ENCODE results near the gene MUC5AC.
"Not testable (repeated sequence)": the region's sequence is repeated elsewhere in the genome, so short reads cannot be mapped to it uniquely, and the experiment has no call there.

Gene MUC5AC

DNA sequence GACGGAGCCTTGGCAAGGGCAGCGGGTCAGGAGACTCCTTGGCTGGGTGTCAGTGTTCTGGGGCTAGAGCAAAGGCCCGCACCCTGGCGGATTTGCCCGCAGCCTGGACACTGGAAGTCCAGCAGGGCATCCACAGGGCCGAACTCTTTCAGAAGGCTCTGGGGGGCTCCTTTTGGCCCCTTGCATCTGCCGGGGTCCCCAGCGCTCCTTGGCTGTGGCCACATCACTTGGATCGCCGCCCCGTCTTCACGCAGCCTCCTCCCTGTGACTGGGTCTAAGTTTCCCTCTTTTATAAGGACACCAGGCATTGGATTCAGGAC lies 20.0 kb downstream of the MUC5AC start:
- no peak for FAIRE-seq

DNA sequence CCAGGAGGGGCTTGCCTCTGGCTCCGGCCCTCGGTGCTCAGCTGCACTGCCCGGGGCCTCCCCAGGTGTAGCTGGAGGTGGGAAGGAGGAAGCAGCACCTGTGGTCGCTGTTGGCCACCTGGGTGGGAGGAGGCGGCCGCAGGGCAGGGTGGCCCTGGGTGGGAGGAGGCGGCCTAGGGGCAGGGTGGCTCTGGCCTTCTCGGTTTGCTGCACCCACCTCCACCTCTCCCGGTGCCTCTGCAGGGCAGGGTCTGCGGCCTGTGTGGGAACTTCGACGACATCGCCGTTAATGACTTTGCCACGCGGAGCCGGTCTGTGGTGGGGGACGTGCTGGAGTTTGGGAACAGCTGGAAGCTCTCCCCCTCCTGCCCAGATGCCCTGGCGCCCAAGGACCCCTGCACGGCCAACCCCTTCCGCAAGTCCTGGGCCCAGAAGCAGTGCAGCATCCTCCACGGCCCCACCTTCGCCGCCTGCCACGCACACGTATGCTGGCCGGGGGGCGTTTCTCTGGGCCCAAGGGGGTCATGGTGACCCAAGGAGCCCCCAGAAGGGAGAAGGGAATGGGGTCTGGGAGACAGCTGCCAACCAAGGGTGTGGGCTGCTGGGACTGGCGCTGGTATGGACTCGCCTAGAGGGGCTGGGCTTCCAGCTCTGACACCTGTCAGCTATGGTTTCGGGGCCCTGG lies 20.6 kb downstream of the MUC5AC start:
- no peak for FAIRE-seq

DNA sequence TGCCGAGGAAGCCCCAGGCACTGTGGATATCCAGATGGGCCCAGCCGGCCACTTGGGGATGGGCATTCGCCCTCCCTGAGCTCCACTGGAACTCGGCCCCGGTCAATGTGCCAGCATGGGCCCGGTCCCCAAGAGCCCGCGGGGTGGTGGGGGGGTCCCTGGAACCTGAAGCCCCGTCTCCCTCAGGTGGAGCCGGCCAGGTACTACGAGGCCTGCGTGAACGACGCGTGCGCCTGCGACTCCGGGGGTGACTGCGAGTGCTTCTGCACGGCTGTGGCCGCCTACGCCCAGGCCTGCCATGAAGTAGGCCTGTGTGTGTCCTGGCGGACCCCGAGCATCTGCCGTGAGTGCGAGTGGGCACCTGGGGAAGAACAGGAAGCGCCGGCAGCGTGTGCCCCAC lies 21.2 kb downstream of the MUC5AC start:
- FAIRE-seq: no peak

DNA sequence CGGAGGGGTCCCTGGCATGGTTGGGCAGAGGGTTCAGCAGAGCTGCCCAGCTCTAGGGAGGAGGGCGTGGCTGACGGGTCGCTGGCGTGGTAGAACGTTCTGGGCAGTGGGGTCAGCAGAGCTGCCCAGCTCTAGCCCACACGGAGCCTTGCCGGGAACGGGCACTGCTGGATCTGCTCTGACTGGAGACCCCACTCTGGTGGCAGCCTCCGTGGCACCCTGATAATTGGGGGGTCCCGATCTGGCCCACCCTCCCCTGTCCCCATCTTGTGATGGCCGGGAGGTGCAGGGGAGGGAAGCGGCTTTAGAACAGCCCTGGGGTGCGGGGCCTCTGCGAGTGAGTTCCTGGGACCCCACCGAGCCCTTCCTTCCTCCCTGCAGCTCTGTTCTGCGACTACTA lies 21.9 kb downstream of the MUC5AC start:
- no peak for FAIRE-seq

DNA sequence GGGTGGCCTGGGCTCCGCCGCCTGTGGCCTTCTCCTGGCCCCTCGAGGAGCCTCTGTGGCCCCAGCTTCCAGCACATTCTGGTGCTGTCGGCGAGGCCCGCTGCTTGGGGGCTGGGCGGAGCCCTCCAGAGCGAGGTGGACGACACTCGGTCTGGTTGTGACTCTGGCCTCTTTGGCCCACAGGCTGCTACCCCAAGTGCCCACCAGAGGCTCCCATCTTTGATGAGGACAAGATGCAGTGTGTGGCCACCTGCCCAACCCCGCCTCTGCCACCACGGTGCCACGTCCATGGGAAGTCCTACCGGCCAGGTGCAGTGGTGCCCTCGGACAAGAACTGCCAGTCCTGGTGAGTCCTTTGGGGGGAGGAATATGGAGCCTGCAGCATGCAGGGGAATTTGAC lies 22.4 kb downstream of the MUC5AC start:
- no peak for FAIRE-seq

DNA sequence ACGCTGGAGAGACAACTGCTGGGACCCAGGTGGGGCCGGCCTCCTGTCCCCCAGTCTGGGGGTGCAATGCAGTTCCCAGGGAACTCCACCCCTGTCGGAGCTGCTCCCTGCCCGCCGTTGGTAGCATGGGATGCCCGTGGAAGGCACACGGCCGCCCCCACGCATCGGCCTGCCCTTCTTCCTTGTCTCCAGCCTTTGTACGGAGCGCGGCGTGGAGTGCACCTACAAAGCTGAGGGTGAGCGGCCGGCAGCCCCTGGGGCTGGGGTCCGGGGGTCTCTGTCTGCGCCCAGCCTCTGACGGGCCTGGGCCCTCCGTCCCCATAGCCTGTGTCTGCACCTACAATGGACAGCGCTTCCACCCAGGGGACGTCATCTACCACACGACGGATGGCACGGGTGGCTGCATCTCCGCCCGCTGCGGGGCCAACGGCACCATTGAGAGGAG lies 23.2 kb downstream of the MUC5AC start:
- FAIRE-seq: no peak

DNA sequence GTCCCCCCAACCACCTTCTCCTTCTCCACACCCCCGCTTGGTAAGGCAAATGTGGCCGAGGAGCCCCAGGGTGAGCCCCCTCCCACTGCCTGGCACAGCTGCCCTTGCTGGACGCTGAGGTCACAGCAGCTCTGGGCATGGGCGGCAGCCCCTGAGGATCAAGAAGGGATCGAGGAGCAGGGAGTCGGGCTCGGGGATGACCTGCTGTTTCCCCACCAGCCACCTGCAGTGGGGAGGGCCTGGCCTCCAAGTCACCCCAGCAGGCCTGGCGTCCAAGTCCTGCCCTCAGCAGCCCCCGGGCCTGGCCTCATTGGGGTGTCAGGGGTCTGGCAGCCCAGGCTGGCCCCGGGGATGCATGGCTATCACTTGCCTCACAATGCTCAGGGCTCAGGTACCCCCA lies 23.7 kb downstream of the MUC5AC start:
- FAIRE-seq: no peak

DNA sequence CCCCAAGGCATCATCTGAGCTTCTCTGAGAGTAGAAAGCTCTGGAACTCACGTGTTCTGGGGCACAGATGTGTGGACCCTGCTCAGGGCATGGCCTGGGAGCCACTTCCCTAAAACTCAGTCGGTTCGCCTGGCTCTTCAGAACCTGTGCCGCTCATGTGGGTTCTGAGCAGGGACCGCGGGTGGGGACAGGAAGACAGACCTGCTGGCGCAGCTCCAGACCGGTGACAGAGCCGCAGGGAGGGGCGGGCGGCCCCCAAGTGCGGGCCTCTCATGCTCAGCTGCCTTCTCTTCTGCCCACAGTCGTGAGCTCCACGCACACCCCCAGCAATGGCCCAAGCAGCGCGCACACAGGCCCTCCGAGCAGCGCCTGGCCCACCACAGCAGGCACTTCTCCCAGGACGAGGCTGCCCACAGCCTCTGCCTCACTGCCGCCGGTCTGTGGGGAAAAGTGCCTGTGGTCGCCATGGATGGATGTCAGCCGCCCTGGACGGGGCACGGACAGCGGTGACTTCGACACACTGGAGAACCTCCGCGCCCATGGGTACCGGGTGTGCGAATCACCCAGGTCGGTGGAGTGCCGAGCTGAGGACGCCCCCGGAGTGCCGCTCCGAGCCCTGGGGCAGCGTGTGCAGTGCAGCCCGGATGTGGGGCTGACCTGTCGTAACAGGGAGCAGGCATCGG lies 24.2 kb downstream of the MUC5AC start:
- no peak for FAIRE-seq

DNA sequence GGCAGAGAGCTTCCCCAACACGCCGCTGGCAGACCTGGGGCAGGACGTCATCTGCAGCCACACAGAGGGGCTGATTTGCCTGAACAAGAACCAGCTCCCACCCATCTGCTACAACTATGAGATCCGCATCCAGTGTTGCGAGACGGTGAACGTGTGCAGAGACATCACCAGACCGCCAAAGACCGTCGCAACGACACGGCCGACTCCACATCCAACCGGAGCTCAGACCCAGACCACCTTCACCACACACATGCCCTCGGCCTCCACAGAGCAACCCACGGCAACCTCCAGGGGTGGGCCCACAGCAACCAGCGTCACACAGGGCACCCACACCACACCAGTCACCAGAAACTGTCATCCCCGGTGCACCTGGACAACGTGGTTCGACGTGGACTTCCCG lies 26.4 kb downstream of the MUC5AC start:
- not testable (repeated sequence) for FAIRE-seq

DNA sequence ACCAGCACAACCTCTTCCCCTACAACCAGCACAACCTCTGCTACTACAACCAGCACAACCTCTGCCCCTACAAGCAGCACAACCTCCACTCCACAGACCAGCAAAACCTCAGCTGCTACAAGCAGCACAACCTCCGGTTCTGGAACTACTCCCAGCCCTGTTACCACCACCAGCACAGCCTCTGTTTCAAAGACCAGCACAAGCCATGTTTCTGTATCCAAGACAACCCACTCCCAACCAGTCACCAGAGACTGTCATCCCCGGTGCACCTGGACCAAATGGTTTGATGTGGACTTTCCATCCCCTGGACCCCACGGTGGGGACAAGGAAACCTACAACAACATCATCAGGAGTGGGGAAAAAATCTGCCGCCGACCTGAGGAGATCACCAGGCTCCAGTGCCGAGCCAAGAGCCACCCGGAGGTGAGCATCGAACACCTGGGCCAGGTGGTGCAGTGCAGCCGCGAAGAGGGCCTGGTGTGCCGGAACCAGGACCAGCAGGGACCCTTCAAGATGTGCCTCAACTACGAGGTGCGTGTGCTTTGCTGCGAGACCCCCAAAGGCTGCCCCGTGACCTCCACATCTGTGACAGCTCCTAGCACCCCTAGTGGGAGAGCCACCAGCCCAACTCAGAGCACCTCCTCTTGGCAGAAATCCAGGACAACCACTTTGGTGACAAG lies 30.8 kb downstream of the MUC5AC start:
- FAIRE-seq: not testable (repeated sequence)

DNA sequence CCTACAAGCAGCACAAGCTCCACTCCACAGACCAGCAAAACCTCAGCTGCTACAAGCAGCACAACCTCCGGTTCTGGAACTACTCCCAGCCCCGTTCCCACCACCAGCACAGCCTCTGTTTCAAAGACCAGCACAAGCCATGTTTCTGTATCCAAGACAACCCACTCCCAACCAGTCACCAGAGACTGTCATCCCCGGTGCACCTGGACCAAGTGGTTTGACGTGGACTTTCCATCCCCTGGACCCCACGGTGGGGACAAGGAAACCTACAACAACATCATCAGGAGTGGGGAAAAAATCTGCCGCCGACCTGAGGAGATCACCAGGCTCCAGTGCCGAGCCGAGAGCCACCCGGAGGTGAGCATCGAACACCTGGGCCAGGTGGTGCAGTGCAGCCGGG lies 32.1 kb downstream of the MUC5AC start:
- not testable (repeated sequence) for FAIRE-seq

DNA sequence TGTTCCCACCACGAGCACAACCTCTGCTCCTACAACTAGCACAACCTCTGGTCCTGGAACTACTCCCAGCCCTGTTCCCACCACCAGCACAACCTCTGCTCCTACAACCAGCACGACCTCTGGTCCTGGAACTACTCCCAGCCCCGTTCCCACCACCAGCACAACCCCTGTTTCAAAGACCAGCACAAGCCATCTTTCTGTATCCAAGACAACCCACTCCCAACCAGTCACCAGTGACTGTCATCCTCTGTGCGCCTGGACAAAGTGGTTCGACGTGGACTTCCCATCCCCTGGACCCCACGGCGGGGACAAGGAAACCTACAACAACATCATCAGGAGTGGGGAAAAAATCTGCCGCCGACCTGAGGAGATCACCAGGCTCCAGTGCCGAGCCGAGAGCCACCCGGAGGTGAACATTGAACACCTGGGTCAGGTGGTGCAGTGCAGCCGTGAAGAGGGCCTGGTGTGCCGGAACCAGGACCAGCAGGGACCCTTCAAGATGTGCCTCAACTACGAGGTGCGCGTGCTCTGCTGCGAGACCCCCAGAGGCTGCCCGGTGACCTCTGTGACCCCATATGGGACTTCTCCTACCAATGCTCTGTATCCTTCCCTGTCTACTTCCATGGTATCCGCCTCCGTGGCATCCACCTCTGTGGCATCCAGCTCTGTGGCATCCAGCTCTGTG lies 34.2 kb downstream of the MUC5AC start:
- not testable (repeated sequence) for FAIRE-seq

DNA sequence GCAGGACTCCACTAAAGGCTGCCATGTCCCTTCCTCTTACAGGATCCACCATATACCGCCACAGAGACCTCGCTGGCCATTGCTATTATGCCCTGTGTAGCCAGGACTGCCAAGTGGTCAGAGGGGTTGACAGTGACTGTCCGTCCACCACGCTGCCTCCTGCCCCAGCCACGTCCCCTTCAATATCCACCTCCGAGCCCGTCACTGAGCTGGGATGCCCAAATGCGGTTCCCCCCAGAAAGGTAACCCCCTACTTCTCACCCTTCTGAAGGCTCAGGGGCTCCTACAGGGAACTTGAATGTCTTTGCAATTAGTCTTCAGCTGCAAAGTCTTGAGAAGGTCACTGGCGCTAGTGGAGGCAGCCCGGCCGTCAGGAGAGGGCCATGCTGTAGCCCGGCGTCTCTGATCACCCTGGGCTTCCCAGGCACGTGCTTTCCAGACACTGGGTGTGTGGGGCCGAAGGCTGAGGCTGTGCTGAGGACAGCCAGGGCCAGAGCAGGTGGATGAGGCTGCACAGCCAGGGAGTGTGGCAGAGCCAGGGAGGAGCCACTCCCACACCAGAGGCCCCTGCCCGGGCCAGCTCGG lies 35.1 kb downstream of the MUC5AC start:
- FAIRE-seq: no peak

DNA sequence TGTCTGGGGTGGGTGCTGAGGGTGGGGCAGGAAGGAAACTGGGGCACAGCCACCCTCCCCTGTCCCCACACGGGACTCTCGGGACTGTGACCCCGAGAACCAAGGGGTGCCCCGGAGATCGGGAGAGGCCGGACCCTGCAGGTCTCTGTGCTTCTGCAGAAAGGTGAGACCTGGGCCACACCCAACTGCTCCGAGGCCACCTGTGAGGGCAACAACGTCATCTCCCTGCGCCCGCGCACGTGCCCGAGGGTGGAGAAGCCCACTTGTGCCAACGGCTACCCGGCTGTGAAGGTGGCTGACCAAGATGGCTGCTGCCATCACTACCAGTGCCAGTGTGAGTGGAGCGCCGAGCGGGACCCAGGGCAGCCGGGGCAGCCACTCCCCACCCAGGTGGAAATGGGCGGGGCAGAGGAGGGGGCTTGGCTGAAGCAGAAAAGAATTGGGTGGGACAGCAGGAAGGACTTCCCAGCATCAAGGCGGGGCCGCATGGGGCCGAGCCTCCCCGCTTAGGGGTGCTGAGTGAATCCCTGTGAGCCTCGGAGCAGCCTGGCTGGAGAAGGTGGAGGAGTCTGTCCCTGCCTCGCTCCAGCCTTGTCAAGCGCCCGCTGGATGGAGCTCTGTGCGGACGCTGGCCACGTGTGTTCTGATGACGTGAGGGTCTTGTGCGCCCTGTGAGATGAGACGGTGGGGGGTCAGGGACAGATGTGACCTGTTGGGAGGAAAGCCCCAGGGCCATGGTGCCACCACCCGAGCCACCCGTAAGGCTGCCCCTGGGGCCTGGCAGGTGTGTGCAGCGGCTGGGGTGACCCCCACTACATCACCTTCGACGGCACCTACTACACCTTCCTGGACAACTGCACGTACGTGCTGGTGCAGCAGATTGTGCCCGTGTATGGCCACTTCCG lies 35.8 kb downstream of the MUC5AC start:
- FAIRE-seq: no peak

DNA sequence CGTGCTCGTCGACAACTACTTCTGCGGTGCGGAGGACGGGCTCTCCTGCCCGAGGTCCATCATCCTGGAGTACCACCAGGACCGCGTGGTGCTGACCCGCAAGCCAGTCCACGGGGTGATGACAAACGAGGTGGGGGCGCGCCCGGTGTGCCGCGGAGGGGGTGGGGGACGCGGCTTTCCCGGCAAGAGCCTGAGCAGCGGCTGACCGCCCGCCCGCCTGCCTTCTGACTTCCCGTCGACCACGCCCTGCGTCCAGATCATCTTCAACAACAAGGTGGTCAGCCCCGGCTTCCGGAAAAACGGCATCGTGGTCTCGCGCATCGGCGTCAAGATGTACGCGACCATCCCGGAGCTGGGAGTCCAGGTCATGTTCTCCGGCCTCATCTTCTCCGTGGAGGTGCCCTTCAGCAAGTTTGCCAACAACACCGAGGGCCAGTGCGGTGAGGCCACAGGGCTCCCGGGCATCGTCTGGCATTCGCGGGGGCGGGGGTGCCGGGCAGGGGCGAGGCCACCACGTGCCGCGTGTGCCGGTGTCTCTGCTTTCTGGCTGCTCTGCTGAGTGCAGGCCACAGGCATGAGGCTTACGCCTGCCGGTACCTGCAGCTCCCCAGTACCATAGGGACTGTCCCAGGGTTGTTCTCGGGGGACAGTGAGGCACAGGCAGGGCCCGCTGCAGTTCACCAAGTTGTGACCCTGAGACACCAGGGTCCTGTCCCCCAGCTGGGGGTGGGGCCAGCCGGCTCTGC lies 36.7 kb downstream of the MUC5AC start:
- no peak for FAIRE-seq

DNA sequence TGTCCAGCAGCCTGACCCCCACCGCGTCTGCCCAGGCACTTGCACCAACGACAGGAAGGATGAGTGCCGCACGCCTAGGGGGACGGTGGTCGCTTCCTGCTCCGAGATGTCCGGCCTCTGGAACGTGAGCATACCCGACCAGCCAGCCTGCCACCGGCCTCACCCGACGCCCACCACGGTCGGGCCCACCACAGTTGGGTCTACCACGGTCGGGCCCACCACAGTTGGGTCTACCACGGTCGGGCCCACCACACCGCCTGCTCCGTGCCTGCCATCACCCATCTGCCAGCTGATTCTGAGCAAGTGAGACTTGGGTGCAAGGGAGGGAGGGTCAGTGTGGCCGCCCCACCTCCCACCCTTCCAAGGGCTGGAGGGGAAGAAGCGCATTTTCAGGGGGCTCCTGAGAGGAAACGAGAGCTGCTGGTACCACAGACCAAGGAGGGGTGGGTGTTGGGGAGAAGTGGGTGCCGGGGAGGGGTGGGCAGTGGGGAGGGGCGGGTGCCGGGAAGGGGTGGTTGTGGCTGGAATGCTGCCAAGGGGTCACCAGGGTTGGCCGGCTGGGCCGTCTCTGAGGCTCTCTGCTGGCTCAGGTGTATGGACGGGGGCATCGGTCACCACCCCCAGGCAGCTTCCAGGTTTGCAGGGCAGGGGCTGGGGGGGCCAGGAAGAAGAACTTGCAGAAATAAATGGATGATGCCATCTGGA lies 37.4 kb downstream of the MUC5AC start:
- FAIRE-seq: no peak

DNA sequence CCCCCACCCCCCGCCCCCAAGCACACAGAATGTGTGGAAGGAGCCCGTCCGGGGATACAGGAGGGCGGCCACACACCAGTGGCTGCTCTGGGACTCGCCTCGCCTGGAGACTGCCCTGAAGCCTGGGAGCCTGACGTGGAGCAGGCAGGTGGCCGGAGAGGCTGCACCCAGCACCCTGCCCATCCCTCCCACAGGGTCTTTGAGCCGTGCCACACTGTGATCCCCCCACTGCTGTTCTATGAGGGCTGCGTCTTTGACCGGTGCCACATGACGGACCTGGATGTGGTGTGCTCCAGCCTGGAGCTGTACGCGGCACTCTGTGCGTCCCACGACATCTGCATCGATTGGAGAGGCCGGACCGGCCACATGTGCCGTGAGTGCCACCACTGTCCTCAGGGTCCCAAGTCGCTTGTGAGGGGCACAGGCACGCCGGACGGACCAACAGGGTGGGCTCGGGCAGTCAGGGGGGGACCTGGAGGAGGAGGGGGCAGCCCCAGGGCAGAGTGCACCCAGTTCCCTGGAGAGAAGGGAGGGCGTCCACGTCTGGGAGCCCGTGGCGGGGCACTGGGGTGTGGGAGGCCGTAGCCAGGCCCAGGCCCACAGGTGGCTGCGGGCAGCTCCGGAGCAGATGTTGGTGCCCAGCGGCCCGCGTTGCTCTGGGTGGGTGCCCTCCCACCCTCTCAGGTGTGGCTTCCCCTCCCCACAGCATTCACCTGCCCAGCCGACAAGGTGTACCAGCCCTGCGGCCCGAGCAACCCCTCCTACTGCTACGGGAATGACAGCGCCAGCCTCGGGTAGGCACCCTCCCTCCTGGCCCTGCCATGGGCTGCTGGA lies 38.1 kb downstream of the MUC5AC start:
- FAIRE-seq: no peak

DNA sequence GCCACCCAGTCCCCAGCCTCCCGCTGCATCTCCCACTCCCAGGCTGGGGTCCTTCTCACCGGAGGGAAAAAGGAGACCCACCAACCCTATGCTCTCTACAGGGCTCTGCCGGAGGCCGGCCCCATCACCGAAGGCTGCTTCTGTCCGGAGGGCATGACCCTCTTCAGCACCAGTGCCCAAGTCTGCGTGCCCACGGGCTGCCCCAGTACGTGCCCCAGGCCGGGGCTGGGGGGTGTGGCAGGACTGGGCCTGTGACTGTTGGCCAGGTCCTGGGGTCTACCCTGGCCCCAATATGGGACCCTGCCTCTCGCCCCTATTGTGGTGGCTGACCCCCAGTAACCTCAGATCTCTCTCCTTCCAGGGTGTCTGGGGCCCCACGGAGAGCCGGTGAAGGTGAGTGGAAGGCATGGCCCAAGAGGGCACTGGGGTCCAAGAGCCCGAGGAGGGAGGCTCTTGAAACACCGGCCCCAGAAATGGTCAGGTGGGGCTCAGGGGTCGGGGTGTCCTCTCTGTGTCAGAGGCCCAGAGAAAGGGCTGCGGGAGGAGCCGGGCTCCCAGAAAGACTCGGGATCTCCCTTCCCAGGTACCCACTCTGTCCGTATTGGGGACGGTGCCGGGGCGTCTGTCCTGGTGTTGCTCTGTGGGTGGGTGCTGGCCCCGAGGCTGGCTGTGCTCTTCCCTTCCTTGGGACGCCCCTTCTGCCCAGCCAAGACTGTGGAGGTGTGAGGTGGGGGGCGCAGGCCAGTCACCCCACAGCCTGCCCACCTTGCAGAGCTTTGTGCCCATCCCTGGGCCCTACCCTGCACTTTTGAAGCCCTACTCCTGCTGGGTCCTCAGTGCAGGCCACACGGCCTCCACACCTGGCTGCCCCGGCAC lies 39.0 kb downstream of the MUC5AC start:
- no peak for FAIRE-seq

DNA sequence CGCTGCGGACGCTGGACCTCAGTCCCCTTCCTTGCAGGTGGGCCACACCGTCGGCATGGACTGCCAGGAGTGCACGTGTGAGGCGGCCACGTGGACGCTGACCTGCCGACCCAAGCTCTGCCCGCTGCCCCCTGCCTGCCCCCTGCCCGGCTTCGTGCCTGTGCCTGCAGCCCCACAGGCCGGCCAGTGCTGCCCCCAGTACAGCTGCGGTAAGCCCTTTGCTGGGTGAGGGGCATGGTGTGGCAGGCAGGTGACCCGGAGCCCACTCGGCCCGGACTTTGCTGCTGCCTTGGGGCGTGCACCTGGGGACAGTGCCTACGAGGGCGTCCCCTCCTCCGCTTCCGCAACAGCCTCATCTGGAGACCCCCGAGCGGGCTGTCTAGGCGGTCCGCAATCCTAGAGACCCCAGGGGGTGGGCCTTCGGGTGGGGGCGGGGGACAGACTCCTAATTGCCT lies 39.7 kb downstream of the MUC5AC start:
- FAIRE-seq: no peak

Data from islet of Langerhans (tissue), 1 donor.